Endometrium (tissue), 2 donors: ENCODE results near the gene GPSM1.

ENCODE experiments used
- FAIRE-seq: peaks from 2 replicates; lab custom pipeline; 2012; peaks lifted over from hg19 to GRCh38; lab: Jason Lieb, UNC
- donor health status: control.
- donor health status: control.

The GPSM1 gene

DNA sequence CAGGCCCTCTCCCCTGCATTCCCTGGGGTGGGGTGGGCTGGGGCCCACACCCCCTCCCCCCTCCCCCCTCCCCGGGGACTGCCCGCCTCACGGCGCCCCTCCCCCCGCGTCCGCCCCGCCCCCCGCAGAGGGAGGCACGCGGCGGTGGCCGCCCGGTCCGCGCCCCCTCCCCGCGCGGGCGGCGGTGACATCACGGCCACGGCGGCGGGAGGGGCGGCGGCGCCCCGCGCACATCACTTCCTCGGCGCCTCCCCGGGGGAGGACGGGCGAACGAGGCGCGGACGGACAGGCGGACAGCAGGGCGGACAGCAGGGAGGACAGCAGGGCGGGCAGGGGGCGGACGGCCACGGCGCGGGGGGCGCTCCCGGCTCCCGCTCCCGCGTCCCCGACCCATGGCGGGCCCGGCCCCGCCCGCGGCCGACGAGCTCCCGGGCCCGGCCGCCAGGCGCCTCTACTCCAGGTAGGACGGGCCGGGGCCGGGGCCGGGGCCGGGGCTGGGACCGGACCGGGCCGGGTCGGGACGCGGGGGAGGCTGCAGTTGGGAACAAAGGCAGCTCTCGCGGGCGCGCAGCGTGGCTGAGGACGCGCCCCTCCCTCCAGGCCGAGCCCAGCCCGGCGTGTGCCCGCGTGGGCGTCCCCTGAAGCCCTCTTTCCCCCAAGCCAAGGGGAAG, at the start of gene GPSM1:
Gene GPSM1, plus strand, starts transcription at position 236 of the 671 bp plus-strand sequence. Its CDS starts 157 bp downstream, at position 393.
- no peak for FAIRE-seq

- FAIRE-seq, result no peak
Measured at GRCh38 chr9:136277746-136278145, 49.6 kb upstream of the GPSM1 start.

GRCh38 chr9:136278221-136278620, 49.1 kb upstream of the GPSM1 start:
- FAIRE-seq, result no peak

DNA sequence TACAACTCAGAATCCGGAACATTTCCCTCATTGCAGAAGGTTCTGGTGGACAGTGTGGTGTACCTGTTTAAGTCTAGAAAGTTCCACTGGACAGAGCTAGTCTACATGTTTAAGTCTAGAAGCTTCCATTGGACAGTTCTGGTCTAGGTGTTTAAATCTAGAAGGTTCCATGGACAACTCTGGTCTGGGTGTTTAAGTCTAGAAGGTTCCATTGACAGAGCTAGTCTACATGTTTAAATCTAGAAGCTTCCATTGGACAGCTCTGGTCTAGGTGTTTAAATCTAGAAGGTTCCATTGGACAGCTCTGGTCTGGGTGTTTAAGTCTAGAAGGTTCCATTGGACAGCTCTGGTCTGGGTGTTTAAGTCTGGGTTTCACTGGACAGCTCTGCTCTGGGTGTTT, 48.4 kb upstream of the GPSM1 start:
- FAIRE-seq, result no peak

- no peak for FAIRE-seq
Measured at GRCh38 chr9:136279471-136279870, 47.9 kb upstream of the GPSM1 start.

DNA sequence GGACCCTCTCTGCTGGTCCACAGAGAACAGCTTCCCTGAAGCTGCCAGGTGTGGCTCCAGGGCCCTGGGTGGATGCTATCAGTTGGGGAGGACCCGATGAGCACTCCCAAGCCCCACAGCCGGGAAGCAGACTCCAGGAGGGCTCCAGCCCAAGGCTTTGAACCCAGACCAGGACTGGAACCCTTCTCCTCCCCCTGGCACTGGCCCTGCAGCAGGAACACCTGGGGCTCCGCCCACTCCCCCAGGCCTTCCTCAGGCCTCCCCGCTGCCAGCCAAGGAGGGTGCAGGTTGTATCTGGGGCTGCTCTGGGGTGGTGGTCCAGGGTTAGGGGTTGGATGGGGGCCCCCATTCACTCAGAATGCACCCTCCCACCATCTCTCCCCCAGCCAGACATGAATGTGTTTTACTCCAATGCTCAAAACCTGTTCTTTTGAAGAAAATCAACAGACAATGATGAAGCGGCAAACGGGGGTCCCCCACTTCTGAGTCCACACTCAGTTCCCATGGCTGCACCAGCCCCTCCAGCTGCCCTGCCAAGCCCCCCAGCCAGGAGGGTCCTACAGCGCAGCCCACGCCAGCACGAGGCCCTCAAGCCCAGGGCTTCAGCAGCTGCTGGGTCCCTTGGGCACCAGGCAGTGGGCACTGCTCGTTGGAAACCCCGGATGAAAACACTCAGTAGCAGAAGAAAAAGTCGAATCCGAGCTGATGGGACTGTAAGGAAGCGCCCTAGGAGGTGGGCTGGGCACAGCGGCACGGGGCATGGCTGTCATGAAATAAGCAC, 46.6 kb upstream of the GPSM1 start:
- FAIRE-seq, result no peak

GRCh38 chr9:136281421-136282271, 45.7 kb upstream of the GPSM1 start:
- no peak for FAIRE-seq

GRCh38 chr9:136282272-136282861, 45.0 kb upstream of the GPSM1 start:
- no peak for FAIRE-seq

DNA sequence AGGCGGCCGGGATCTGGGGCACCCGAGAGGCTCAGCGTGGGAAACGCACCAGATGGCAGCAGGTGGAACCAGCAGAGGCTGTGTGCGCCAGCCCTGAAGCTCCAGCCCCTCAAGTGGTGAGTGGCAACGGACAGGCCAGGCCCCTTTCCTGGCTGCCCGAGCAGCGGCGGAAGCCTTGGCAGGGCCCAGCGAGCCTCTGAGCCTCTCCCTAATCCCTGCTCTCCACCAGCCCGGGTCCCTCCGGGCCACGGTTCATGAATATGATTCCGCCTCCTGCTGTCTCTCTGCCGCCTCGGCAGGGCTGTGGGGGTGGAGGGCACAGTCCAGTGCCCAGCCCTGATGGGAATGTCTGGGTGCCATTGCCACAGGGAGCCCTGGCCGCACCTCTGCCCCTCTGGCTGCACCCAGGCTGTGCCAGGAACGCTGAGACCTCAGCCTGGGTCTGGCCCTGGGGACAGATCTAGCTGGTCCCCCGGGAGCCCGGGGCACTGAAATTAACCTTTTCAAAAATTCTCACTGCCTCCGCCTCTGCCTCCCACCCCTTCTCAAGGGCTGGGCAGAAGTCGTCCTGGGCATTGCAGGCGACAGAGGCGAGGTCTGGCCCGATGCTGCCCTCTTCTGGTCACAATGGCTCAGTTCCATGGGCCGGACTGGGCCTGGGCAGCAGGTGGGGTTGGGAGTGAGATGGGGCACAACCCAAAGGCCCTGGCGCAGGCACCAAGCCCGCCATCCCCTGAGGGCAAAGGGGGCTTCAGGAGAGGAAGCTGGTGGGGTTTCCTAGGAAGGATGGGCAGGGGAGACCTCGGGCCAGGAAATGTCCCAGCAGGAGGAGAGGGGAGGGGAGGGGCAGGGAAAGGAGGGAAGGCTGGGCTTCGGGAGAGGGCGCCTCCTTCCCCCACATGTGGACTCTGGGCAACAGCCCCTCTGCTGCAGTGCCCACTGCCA, 43.8 kb upstream of the GPSM1 start:
- FAIRE-seq, result no peak

- FAIRE-seq, result no peak
Measured at GRCh38 chr9:136284311-136284710, 43.0 kb upstream of the GPSM1 start.

DNA sequence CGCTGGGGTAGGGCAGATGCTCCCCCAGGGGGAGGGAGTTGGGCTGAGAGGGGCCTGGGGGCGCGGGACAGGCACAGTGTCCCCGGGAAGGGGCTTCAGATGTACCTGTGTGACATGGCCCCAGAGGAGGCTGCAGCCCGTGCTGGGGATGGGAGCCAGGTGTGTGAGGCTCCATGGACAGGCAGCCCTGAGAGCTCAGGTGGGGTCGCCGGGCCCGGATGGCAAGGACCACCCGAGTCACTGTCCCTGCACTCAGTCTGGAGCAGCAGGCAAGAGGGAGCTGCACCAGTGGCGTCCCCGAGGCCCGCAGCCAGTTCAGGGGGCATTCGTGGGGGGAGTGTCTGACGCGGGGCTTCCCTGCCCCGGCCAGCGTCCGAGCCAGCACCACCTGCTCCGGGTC, 42.4 kb upstream of the GPSM1 start:
- FAIRE-seq, result no peak

GRCh38 chr9:136285501-136286358, 41.6 kb upstream of the GPSM1 start:
- FAIRE-seq, result no peak

GRCh38 chr9:136286359-136286986, 40.9 kb upstream of the GPSM1 start:
- no peak for FAIRE-seq

DNA sequence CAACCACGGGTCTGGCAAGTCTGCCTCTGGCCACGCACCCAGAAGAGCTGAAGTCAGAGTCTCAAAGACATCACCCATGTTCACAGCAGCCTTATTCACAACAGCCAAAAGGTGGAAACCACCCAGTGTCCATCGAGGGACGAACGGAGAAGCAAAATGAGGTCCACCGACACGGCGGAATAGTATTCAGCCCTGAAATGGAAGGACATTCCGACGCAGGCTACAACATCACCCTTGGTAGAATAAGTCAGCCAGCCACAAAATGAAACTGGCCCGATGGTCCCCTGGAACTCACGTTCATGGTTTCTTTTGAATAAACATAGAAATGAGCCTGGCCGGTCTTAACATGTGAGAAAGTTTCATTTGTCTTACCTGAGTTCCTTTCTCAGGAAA, 40.4 kb upstream of the GPSM1 start:
- FAIRE-seq, result no peak

- FAIRE-seq, result no peak
Measured at GRCh38 chr9:136287960-136288753, 39.2 kb upstream of the GPSM1 start.

- no peak for FAIRE-seq
Measured at GRCh38 chr9:136289651-136290507, 37.5 kb upstream of the GPSM1 start.

GRCh38 chr9:136290508-136291000, 36.8 kb upstream of the GPSM1 start:
- FAIRE-seq, result no peak
